ENCODE results near the gene ACTL6B. TPM values are rescaled to one million over a fixed set of nuclear protein-coding genes. Genes with fewer than 3 reads are reported as not detected.

ACTL6B gene
- total and polyA plus RNA-seq, 9 of the 15 experiments (the other 6 are each of a cell fraction or from before 2014, with no cell fraction given): not detected

DNA sequence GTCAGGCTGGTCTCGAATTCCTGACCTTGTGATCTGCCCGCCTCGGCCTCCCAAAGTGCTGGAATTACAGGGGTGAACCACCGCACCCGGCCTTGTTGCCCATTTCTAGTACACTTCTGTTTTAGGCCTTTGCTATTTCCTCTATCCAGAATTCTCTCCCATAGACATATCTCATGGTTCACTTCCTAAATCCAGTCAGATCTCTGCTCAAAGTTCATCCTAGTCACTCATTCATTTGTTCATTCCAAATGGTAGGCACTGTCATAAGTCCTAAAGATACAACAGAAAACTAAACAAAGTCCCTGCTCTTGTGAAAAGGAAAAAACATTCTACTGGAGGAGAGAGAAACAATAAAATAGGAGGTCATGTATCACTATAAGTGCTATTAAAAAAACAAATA, 46.3 kb downstream of the ACTL6B start (continued):
- TF ChIP-seq, protein P1, sequence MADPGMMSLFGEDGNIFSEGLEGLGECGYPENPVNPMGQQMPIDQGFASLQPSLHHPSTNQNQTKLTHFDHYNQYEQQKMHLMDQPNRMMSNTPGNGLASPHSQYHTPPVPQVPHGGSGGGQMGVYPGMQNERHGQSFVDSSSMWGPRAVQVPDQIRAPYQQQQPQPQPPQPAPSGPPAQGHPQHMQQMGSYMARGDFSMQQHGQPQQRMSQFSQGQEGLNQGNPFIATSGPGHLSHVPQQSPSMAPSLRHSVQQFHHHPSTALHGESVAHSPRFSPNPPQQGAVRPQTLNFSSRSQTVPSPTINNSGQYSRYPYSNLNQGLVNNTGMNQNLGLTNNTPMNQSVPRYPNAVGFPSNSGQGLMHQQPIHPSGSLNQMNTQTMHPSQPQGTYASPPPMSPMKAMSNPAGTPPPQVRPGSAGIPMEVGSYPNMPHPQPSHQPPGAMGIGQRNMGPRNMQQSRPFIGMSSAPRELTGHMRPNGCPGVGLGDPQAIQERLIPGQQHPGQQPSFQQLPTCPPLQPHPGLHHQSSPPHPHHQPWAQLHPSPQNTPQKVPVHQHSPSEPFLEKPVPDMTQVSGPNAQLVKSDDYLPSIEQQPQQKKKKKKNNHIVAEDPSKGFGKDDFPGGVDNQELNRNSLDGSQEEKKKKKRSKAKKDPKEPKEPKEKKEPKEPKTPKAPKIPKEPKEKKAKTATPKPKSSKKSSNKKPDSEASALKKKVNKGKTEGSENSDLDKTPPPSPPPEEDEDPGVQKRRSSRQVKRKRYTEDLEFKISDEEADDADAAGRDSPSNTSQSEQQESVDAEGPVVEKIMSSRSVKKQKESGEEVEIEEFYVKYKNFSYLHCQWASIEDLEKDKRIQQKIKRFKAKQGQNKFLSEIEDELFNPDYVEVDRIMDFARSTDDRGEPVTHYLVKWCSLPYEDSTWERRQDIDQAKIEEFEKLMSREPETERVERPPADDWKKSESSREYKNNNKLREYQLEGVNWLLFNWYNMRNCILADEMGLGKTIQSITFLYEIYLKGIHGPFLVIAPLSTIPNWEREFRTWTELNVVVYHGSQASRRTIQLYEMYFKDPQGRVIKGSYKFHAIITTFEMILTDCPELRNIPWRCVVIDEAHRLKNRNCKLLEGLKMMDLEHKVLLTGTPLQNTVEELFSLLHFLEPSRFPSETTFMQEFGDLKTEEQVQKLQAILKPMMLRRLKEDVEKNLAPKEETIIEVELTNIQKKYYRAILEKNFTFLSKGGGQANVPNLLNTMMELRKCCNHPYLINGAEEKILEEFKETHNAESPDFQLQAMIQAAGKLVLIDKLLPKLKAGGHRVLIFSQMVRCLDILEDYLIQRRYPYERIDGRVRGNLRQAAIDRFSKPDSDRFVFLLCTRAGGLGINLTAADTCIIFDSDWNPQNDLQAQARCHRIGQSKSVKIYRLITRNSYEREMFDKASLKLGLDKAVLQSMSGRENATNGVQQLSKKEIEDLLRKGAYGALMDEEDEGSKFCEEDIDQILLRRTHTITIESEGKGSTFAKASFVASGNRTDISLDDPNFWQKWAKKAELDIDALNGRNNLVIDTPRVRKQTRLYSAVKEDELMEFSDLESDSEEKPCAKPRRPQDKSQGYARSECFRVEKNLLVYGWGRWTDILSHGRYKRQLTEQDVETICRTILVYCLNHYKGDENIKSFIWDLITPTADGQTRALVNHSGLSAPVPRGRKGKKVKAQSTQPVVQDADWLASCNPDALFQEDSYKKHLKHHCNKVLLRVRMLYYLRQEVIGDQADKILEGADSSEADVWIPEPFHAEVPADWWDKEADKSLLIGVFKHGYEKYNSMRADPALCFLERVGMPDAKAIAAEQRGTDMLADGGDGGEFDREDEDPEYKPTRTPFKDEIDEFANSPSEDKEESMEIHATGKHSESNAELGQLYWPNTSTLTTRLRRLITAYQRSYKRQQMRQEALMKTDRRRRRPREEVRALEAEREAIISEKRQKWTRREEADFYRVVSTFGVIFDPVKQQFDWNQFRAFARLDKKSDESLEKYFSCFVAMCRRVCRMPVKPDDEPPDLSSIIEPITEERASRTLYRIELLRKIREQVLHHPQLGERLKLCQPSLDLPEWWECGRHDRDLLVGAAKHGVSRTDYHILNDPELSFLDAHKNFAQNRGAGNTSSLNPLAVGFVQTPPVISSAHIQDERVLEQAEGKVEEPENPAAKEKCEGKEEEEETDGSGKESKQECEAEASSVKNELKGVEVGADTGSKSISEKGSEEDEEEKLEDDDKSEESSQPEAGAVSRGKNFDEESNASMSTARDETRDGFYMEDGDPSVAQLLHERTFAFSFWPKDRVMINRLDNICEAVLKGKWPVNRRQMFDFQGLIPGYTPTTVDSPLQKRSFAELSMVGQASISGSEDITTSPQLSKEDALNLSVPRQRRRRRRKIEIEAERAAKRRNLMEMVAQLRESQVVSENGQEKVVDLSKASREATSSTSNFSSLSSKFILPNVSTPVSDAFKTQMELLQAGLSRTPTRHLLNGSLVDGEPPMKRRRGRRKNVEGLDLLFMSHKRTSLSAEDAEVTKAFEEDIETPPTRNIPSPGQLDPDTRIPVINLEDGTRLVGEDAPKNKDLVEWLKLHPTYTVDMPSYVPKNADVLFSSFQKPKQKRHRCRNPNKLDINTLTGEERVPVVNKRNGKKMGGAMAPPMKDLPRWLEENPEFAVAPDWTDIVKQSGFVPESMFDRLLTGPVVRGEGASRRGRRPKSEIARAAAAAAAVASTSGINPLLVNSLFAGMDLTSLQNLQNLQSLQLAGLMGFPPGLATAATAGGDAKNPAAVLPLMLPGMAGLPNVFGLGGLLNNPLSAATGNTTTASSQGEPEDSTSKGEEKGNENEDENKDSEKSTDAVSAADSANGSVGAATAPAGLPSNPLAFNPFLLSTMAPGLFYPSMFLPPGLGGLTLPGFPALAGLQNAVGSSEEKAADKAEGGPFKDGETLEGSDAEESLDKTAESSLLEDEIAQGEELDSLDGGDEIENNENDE (IDR thresholded peaks at IDR 0.05; ENCODE audit: low read depth, low read length): no peak
- TF ChIP-seq, protein P2, sequence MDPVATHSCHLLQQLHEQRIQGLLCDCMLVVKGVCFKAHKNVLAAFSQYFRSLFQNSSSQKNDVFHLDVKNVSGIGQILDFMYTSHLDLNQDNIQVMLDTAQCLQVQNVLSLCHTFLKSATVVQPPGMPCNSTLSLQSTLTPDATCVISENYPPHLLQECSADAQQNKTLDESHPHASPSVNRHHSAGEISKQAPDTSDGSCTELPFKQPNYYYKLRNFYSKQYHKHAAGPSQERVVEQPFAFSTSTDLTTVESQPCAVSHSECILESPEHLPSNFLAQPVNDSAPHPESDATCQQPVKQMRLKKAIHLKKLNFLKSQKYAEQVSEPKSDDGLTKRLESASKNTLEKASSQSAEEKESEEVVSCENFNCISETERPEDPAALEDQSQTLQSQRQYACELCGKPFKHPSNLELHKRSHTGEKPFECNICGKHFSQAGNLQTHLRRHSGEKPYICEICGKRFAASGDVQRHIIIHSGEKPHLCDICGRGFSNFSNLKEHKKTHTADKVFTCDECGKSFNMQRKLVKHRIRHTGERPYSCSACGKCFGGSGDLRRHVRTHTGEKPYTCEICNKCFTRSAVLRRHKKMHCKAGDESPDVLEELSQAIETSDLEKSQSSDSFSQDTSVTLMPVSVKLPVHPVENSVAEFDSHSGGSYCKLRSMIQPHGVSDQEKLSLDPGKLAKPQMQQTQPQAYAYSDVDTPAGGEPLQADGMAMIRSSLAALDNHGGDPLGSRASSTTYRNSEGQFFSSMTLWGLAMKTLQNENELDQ (CRISPR knock-in tag; IDR thresholded peaks at IDR 0.05; ENCODE audit: borderline replicate concordance): no peak
- TF ChIP-seq TFAM (CRISPR knock-in tag; conservative IDR thresholded peaks at IDR 0.05) (no peak), DPF2 (IDR thresholded peaks at IDR 0.05) (no peak)
- TF ChIP-seq, protein P3, sequence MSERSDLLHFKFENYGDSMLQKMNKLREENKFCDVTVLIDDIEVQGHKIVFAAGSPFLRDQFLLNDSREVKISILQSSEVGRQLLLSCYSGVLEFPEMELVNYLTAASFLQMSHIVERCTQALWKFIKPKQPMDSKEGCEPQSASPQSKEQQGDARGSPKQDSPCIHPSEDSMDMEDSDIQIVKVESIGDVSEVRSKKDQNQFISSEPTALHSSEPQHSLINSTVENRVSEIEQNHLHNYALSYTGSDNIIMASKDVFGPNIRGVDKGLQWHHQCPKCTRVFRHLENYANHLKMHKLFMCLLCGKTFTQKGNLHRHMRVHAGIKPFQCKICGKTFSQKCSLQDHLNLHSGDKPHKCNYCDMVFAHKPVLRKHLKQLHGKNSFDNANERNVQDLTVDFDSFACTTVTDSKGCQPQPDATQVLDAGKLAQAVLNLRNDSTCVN (CRISPR knock-in tag; IDR thresholded peaks at IDR 0.05): no peak

Data from K562 (cell line).